ENCODE data around the gene ROR1.

The ROR1 gene

GRCh38 chr1:63773815-63774616, at the start of gene ROR1:
Gene ROR1, plus strand, starts transcription at chr1:63774017.
- DNase-seq (ENCODE audit: low read depth in 2 of 2), result no peak

- DNase-seq (ENCODE audit: low read depth in 2 of 2), result no peak
These were observed 49.4 kb upstream of the ROR1 start for GRCh38 chr1:63724375-63724899.

GRCh38 chr1:63728611-63729226, 45.1 kb upstream of the ROR1 start:
- no peak for DNase-seq (ENCODE audit: low read depth in 2 of 2)

- DNase-seq (ENCODE audit: low read depth in 2 of 2), result no peak
These were observed 44.6 kb upstream of the ROR1 start for GRCh38 chr1:63729227-63729620.

- no peak for DNase-seq (ENCODE audit: low read depth in 2 of 2)
These were observed 43.6 kb upstream of the ROR1 start for GRCh38 chr1:63730211-63730610.

GRCh38 chr1:63731117-63732043, 42.4 kb upstream of the ROR1 start:
- DNase-seq (ENCODE audit: low read depth in 2 of 2), result no peak

GRCh38 chr1:63732666-63733065, 41.2 kb upstream of the ROR1 start:
- DNase-seq (ENCODE audit: low read depth in 2 of 2), result no peak

- no peak for DNase-seq (ENCODE audit: low read depth in 2 of 2)
These were observed 35.0 kb upstream of the ROR1 start for GRCh38 chr1:63738772-63739171.

GRCh38 chr1:63739452-63739851, 34.4 kb upstream of the ROR1 start:
- DNase-seq (ENCODE audit: low read depth in 2 of 2), result no peak

GRCh38 chr1:63740432-63740831, 33.4 kb upstream of the ROR1 start:
- no peak for DNase-seq (ENCODE audit: low read depth in 2 of 2)

GRCh38 chr1:63742526-63742925, 31.3 kb upstream of the ROR1 start:
- DNase-seq (ENCODE audit: low read depth in 2 of 2), result no peak

- DNase-seq (ENCODE audit: low read depth in 2 of 2), result no peak
These were observed 30.0 kb upstream of the ROR1 start for GRCh38 chr1:63743781-63744180.

GRCh38 chr1:63746129-63746864, 27.5 kb upstream of the ROR1 start:
- no peak for DNase-seq (ENCODE audit: low read depth in 2 of 2)

GRCh38 chr1:63747445-63747844, 26.4 kb upstream of the ROR1 start:
- no peak for DNase-seq (ENCODE audit: low read depth in 2 of 2)

GRCh38 chr1:63748046-63748580, 25.7 kb upstream of the ROR1 start:
- no peak for DNase-seq (ENCODE audit: low read depth in 2 of 2)

- DNase-seq (ENCODE audit: low read depth in 2 of 2), result no peak
These were observed 25.2 kb upstream of the ROR1 start for GRCh38 chr1:63748641-63749040.

- DNase-seq (ENCODE audit: low read depth in 2 of 2), result no peak
These were observed 23.1 kb upstream of the ROR1 start for GRCh38 chr1:63750721-63751120.

GRCh38 chr1:63752176-63752575, 21.6 kb upstream of the ROR1 start:
- no peak for DNase-seq (ENCODE audit: low read depth in 2 of 2)

- DNase-seq (ENCODE audit: low read depth in 2 of 2), result no peak
These were observed 20.2 kb upstream of the ROR1 start for GRCh38 chr1:63753591-63753990.

- no peak for DNase-seq (ENCODE audit: low read depth in 2 of 2)
These were observed 17.0 kb upstream of the ROR1 start for GRCh38 chr1:63756839-63757238.

- no peak for DNase-seq (ENCODE audit: low read depth in 2 of 2)
These were observed 16.5 kb upstream of the ROR1 start for GRCh38 chr1:63757334-63757733.

Data from activated CD8-positive, alpha-beta memory T cell treated with anti-CD3 and anti-CD28 coated beads for 4 hours (primary cell).